Sigmoid colon (tissue), 3 donors: Measurements from ENCODE around the gene KCNK6.
A peak's percentile ranks its signal among the peaks of the same experiment; 100 is the strongest.

Experiments used
- POLR2A ChIP-seq, 2 donors: fragments of 450-650 bp; IDR thresholded peaks; one replicate each; pipeline ENCODE4 v1.6.1; 2016; ENCODE audit warnings: antibody characterized with exemption in 2 of 2, mild to moderate bottlenecking in 2 of 2, moderate library complexity in 2 of 2
- TF ChIP-seq, protein P1 (sequence below), 4 experiments: fragments of 450-650 bp in 3 of 4; fragments of 200-600 bp in 1 of 4; IDR thresholded peaks; one replicate each; pipeline ENCODE4 v1.5.1; 2016 to 2019; ENCODE audit warnings: antibody characterized with exemption in 4 of 4, mild to moderate bottlenecking in 3 of 4, moderate library complexity in 2 of 4

DNA sequence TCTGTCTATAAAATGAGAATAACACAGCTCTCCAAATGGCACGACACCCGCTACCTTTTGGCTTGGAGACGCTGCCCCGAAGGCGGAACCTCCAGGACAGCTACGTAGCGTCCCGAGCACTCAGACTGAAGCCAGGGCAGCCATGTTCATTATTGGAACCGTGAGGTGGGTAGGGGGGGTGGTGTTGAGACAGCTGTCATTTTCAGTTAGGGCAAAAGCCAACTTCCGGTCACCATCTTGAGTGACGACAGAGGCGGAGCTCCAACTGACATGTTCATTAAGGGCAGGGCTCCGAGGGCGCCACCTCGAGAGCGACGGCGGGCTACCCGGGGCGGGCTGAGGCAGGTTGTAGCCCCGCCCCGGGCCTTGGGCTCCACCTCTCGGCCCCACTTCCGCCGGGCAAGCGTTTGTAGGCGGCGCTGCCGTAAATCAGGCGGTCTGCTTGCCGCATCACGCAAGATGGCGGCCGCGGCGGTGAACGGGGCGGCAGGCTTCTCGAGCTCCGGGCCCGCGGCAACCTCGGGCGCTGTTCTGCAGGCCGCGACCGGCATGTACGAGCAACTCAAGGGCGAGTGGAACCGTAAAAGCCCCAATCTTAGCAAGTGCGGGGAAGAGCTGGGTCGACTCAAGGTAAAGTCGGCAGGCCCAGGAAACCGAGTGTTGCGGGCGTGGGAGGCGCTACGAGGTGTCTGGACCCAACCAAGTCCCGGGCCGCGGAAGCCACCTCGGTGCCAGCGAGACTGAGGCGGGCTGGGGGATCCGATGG, 54.9 kb downstream of the KCNK6 start, which contains the start of gene PSMD8:
- TF ChIP-seq, protein P1, sequence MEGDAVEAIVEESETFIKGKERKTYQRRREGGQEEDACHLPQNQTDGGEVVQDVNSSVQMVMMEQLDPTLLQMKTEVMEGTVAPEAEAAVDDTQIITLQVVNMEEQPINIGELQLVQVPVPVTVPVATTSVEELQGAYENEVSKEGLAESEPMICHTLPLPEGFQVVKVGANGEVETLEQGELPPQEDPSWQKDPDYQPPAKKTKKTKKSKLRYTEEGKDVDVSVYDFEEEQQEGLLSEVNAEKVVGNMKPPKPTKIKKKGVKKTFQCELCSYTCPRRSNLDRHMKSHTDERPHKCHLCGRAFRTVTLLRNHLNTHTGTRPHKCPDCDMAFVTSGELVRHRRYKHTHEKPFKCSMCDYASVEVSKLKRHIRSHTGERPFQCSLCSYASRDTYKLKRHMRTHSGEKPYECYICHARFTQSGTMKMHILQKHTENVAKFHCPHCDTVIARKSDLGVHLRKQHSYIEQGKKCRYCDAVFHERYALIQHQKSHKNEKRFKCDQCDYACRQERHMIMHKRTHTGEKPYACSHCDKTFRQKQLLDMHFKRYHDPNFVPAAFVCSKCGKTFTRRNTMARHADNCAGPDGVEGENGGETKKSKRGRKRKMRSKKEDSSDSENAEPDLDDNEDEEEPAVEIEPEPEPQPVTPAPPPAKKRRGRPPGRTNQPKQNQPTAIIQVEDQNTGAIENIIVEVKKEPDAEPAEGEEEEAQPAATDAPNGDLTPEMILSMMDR (IDR thresholded peaks at IDR 0.05), result no peak
- TF ChIP-seq POLR2A (IDR thresholded peaks at IDR 0.05), result peak; percentile 88 to 90
